Stomach (tissue), 9 donors: Measurements from ENCODE around the gene MCCC2. TPM values are rescaled to one million over a fixed set of nuclear protein-coding genes. Genes with fewer than 3 reads are reported as not detected.

ENCODE experiments used
- DNase-seq, 2 donors: peaks; one replicate each; pipeline versions ENCODE4 v3.0.0 to v3.0.0-alpha.2; 2013 to 2019
- H3K27ac ChIP-seq, 5 donors: fragments of 200-600 bp in 4 of 5; sonication (generic) in 4 of 5; one replicate each; pipeline ENCODE4 v1.5.1; 2013 to 2019; ENCODE audit warnings: mild to moderate bottlenecking in 1 of 5, moderate library complexity in 1 of 5
- H3K27me3 ChIP-seq, 3 donors: fragments of 200-600 bp; sonication (generic); one replicate each; pipeline ENCODE4 v1.5.1; 2017 to 2019; ENCODE audit warnings: mixed run types in 1 of 3
- H3K36me3 ChIP-seq, 4 donors: fragments of 200-600 bp; sonication (generic); 1 replicate in 3 of 4; 2 replicates in 1 of 4; pipeline ENCODE4 v1.5.1; 2016 to 2019
- H3K4me1 ChIP-seq, 4 donors: fragments of 200-600 bp; sonication (generic); one replicate each; pipeline ENCODE4 v1.5.1; 2016 to 2019
- H3K4me3 ChIP-seq, 4 donors: fragments of 200-600 bp; sonication (generic) in 3 of 4; one replicate each; pipeline ENCODE4 v1.5.1; 2016 to 2019; ENCODE audit warnings: mild to moderate bottlenecking in 1 of 4
- H3K9me3 ChIP-seq, 4 donors: fragments of 200-600 bp; sonication (generic); one replicate each; pipeline ENCODE4 v1.5.1; 2016 to 2019
- CTCF ChIP-seq, 7 experiments: fragments of 450-650 bp in 4 of 7; fragments of 200-600 bp in 3 of 7; sonication (generic) in 3 of 7; IDR thresholded peaks; one replicate each; pipeline ENCODE4 v1.5.1; 2016 to 2019; ENCODE audit warnings: antibody characterized with exemption in 7 of 7, control low read depth in 2 of 7, mild to moderate bottlenecking in 1 of 7
- EP300 ChIP-seq: sonication (generic); formaldehyde crosslinking; IDR thresholded peaks from one replicate; pipeline ENCODE4 v1.6.1; 2017; ENCODE audit warnings: antibody characterized with exemption
- POLR2A ChIP-seq, 4 donors: fragments of 450-650 bp; IDR thresholded peaks; one replicate each; pipeline ENCODE4 v1.6.1; 2016; ENCODE audit warnings: antibody characterized with exemption in 4 of 4, control low read depth in 2 of 4, mild to moderate bottlenecking in 1 of 4, moderate library complexity in 1 of 4
- POLR2AphosphoS5 ChIP-seq, 3 donors: sonication (generic); formaldehyde crosslinking; IDR thresholded peaks; one replicate each; pipeline ENCODE4 v1.6.1; 2016; ENCODE audit warnings: antibody characterized with exemption in 3 of 3
- WGBS, 5 donors: extraction: QIAGEN DNeasy Blood & Tissue Kit in 3 of 5; methylation state at CpG; one replicate each; pipeline versions ENCODE4 v1.1.5 to v1.1.7; 2013 to 2018; 5-methylcytosine and 5-hydroxymethylcytosine counted together
- intact Hi-C: fragments of 100-400 bp; cut with DNase I; formaldehyde crosslinking; loops from one replicate; pipeline ENCODE4 v1.15.1; 2023; ENCODE audit warnings: low total_unique reads
- polyA plus RNA-seq, 3 donors: library from polyadenylated mRNA; stranded (reverse); fragments of 200-250 nt; gene quantifications; one replicate each; pipeline ENCODE4 v1.2.3, GENCODE V29; 2013
- small RNA-seq, 4 donors: library from RNA; depleted of rRNA; stranded (forward); fragments of <200 nt; gene quantifications; one replicate each; pipeline ENCODE3, GENCODE V24; 2016
- total RNA-seq, 5 donors: library from RNA; depleted of rRNA; stranded (reverse); fragments of >200 nt; gene quantifications; one replicate each; pipeline versions ENCODE4 v1.1.0 to v1.2.3, GENCODE V29; 2014 to 2016
- donor health status: healthy with polysubstance abuse.
- donor health status: Bipolar disorder and iron deficiency.
- donor health status: healthy.

The MCCC2 gene
- total and polyA plus RNA-seq, 8 donors, result 14.6 to 73.6 (median 30.5) TPM

GRCh38 chr5:71705421-71705820, 118.3 kb downstream of the MCCC2 start:
- Histone ChIP-seq H3K4me1 (no peaks in the 10 kb centered on the region), H3K27me3 (peaks cover 0 to 16% (median 0%) of the 10 kb centered on the region in 3 donors), H3K27ac (no peak overlapping the region), H3K4me3 (no peak overlapping the region), H3K36me3 (no peaks in the 10 kb centered on the region), H3K9me3 (no peaks in the 10 kb centered on the region)
- TF ChIP-seq EP300 (no peak), POLR2AphosphoS5 (IDR thresholded peaks at IDR 0.05) (no peak), POLR2A (IDR thresholded peaks at IDR 0.05) (no peak)
- no peak for DNase-seq
- WGBS, 5 donors, result 78 to 90% (median 87%) methylated on average over 5 of the region's 5 CpGs
- intact Hi-C loops, result no loop called here

GRCh38 chr5:71706906-71707305, 119.8 kb downstream of the MCCC2 start:
- H3K4me1 ChIP-seq, result no peaks in the 10 kb centered on the region
- H3K4me3 ChIP-seq, result no peak overlapping the region
- intact Hi-C loops, result no loop called here
- no peak for DNase-seq
- TF ChIP-seq POLR2A (IDR thresholded peaks at IDR 0.05), result no peak
- TF ChIP-seq CTCF (IDR thresholded peaks at IDR 0.05), result no peak
- no peak for TF ChIP-seq POLR2AphosphoS5 (IDR thresholded peaks at IDR 0.05)
- TF ChIP-seq EP300, result no peak
- H3K36me3 ChIP-seq, result no peaks in the 10 kb centered on the region
- peaks cover 0 to 11% (median 0%) of the 10 kb centered on the region in 3 donors for H3K27me3 ChIP-seq
- no peaks in the 10 kb centered on the region for H3K9me3 ChIP-seq
- no peak overlapping the region for H3K27ac ChIP-seq
- 53 to 58% (median 56%) methylated on average over 3 of the region's 3 CpGs for WGBS, 5 donors

Small RNA genes lying within 50 kb of the gene (small RNA-seq; reads per million reads assigned to genes)
- 0 reads per million in 4 donors for gene HMGN1P12

Other genes with a start within 250 kb of the MCCC2 start
- gene BDP1, start 131.7 kb upstream of the MCCC2 start, total RNA-seq, result 10 to 100 TPM; 25.1 to 90.7 (median 50.5) TPM
- gene BDP1, start 131.7 kb upstream of the MCCC2 start, polyA plus RNA-seq, result 1 to 10 TPM; 6.4 to 7.2 (median 6.7) TPM
- gene CARTPT, start 131.9 kb downstream of the MCCC2 start, total RNA-seq, result 10 to 100 TPM in 1 of 5 donors, 1 to 10 TPM in 1, not detected in 3; 5.8 to 11.4 TPM
- gene CARTPT, start 131.9 kb downstream of the MCCC2 start, polyA plus RNA-seq, result 1 to 10 TPM in 1 of 3 donors, under 1 TPM in 1, not detected in 1; 1.00 to 6.8 TPM